ENCODE measurements around the gene LAMA3.

Gene LAMA3

DNA sequence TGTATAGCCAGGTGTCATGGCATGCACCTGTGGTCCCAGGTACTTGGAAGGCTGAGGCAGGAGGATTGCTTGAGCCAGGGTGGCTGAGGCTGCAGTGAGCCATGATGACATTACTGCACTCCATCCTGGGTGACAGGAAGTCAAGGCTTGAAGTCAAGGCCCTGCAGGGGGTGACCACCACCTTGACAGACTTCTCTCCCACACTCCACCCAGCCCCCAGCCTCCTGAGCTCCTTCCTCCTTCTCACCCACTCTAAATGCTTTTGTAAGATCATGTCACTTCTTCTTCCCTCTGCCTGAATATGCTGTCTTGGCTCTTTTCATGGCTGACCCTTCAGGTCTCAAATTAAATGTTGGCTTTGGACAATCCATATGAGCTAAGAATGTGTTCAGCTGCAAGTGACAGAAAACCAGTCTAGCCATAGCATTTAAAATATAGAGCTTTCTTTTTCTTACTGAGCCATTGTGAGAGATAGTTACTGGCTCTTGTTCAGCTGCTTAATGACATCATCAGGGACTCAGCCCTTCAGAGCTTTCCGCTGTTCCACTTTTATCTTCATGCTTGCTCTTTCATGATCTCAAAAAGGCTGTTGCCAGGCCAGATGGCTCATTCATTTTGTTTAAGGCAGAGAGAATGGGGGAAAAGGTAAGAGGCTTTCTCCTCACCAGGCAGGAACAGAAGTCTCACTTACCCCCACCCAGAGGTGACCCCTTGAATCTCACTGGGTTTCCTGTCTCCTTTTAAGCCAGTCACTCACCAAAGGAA, 288.6 kb downstream of the LAMA3 start:
- no peak for FAIRE-seq

DNA sequence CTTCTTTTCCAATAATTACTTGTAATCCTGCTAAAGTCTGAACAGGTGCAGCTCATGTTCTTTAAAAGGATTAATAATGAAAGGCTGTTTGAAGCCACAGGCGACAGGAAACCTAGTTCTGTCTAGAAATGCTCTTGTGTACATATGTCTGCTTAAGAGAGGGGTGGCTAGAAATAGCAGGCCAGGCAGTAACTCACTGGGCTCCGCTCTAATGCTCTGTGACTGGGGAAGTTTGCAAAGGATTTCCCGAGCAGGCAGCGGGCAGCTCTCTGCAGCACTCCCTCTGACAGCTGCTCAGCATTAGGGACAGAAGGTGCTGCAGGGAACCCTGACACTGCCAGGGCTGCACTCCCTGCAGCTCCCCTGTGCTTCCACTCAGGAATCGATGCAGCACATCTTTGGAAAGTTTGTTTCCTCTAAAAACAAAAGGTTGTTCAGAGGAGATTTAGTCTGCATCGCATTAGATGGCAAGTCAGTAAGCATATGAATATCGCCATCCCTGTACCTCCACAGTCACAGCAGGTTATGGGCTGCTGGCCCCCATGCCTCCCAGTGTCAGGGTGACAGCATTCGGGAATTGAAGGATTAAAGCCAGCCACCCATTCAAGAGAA, 292.2 kb downstream of the LAMA3 start:
- no peak for FAIRE-seq

DNA sequence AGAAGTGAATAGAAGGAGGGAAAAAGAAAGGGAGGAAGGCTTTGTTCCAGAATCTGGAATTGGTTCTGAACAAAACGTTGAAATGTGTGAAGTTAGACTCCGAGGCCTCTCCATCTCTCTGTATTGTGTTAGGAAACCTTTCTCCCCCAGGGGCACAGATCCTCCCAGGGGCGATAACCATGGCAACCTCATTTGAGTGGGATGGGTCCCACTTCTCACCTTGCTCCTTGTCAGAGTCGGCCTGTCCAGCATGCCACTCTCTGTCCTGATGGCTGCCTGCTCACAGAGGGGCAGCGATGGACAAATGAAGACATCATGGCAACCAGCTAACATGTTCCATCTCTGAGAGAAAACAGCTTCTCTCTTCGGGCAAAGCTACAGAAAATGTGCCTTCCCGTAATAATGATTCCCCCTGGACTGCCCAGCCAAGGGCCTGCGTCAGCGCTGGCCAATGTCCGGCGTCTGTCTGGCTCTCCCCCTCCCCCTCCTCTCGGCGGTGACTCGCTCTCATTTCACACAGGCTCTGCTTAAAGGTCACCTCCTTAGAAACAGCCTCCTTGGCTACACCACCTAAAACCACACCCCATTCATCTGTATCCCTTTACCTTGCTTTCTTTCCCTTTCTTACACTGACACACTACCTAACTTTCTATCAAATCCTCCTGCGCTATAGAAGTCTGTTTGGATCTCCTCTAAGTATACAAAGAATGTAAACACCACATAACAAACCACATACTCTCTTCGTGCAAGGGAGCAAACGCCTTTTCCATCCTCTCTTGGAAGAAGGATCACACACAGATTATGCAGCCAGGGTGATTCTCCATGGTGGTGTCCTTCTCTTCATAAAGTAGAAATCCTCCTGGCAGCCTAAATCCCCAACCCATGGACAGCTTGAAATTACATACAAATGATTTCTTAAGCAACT, 293.2 kb downstream of the LAMA3 start:
- no peak for FAIRE-seq

DNA sequence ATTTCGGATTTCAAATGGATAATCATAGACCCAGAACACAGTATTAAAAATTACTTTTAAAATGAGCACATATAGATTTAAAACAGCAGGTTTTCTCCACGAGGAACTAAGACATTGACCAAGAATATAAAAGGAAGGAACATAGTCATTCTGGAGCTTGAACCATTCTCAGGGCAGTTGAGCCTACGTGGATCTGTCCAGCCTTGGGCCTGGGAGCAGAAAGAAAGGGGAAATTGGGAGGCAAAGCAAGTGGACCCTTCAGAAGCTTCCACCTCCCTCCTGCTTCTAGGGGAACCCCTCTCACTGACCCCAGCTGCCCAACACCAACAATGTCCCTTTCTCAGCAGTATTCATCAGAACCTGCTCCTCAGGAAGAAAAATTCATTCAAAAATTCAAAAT, 293.9 kb downstream of the LAMA3 start:
- no peak for FAIRE-seq

DNA sequence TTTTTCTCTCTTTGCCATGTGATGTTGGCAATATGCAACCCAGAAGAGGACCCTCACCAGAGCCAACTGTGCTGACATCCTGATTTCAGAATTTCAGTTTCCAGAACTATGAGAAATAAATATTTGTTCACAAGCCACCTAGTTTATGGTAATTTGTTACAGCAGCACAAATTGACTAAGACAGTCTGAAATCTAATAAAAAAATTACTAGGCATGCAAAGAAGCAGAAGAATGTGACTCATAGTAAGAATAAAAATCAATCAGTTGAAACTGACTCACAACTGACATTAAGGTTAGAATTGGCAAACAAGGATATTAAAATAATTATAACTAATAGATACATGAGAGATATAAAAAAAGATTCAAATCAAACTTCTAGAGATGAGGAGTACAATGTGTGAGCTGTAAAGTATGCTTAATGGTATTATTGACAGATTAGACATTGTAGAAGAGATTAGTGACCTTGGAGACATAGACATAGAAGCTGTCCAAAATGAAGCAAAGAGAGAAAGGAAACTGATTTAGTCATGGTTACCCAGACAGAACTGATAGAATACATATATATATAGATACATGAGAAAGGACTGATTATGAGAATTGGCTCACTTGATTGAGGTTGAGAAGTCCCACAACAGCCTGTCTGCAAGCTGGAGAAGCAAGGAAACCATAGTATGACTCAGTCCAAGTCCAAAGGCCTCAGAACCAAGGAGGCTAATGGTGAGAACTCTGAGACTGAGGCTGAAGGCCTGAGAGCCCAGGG, 297.5 kb downstream of the LAMA3 start:
- no peak for FAIRE-seq

DNA sequence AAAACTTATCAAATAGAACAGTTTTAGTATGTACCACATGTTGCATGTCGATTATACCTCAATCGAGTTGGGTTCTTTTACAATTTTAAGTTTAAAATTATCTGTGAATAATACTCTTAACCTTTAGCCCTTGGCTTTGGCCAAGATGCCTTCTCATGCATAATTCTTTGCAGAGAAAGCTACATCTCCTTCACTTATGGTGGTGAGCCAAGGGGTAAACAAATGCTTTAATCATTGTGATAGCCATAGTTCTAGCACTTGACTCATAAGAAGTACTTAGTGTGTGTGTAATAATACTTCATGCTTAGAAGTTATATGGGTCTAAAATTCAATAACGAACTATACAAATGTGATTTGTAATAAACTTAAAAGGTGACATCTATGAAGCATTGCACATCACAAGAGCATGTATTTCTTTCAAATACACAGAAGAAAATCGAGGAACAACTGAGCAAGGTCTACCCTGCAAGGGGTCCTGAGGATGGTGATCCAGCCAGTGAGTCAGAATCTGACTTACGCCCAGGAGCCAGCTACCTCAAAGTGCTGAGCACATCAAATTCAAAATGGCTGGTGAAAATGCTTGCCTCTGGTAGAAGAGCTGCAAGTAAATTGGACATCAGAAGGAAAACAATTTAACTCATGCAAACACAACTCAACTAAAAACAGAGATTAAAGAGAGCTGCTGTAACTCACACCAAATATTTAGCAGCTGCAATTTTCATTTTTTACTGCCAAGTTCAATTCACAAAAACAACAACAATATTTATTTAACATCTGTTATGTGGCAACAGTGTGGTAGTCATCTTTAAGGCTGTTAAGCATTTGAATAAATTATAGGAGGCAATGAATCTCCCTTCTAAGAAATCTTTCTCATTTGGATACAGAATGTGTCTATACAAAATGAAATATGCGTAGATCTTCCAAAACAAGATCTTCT, 301.5 kb downstream of the LAMA3 start:
- FAIRE-seq = no peak

DNA sequence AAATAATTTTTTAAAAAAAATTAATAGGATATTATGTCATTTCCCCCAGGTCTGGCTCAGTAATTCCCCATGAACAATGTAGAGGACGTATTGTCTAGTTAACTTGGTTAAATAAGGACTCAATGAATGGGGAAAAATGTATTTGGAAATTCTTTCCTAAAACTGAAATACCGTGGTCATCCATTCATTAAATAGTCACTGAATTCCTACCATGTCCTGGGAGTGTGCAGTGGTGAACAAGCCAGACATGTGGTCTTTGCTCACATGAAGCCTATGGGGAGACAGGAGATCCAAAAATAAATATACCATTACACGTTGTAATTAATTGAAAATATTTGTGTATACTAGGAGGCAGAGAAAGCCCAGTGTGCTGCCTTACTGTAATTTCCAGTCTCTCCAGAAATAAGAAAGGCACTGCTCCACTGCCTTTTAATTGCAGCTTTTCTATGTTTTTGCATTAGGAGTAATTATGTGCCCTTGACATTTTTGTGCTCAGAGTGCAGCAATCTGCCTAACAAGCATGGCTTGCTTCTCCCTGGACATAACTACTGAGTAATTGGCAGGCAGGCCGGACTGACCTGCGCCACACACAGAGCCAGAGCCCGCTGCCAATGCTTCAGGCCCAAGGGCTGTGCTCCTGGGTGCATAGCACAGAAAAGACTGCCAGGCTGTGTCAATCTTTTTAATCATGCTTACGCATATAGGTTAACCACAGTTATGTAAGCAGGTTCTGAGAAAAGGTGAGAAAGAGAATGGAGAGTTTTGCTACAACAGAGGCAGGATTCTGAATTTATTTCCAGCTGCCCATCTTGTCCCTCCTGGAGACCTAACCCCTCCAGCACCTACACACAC, 303.1 kb downstream of the LAMA3 start:
- FAIRE-seq = no peak

DNA sequence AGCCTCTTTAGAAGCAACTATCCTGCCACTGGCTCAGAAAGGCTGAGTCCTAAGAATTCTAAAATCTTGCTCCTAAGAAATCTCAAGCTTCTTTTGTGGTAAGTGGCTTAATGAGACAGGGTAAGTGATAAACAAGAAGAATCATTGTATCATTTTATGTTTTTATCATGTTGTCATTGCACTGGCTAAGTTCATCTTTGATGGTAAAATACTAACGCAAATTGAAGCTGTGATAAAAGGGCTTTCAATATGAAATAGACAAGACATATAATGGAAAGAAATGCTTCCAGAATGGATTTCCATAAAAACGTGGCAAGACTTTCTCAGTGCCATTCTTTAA, 303.7 kb downstream of the LAMA3 start:
- no peak for FAIRE-seq

DNA sequence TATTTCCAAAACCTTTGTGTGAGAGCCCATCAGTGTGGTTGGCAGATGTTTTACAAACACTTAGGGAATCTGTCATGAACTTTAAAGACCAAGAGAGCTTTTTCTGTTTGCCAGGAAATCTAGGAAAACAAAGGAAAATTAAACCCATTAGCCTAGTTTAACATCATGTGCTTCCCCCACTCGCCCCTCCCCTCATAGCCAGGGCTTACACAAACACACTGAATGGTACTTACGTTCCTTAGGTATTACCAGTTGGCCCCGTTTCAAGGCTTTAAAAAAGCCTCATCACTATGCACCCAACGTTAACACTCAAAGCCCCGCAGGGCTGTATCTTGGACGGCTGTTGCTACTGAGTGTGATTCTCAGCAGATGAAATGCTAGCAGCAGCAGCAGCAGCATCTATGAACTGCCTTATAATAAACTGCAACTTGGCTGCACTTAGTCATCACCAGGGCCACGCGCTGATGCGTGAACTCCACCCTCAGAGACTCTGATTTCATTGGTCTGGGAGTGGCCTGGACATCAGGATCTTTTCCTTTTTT, 305.2 kb downstream of the LAMA3 start:
- FAIRE-seq = no peak

DNA sequence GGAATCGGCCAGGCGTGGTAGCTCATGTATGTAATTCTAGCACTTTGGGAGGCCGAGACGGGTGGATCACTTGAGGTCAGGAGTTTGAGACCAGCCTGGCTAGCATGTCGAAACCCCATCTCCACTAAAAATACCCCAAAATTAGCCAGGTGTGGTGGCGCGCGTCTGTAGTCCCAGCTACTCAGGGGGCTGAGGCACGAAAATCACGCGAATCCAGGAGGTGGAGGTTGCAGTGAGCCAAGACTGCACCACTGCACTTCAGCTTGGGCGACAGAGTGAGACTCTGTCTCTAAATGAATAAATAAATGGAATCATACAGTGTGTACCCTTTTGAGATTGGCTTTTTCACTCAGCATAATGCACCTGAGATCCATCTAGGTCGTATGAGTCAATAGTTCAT, 305.9 kb downstream of the LAMA3 start:
- FAIRE-seq = no peak

DNA sequence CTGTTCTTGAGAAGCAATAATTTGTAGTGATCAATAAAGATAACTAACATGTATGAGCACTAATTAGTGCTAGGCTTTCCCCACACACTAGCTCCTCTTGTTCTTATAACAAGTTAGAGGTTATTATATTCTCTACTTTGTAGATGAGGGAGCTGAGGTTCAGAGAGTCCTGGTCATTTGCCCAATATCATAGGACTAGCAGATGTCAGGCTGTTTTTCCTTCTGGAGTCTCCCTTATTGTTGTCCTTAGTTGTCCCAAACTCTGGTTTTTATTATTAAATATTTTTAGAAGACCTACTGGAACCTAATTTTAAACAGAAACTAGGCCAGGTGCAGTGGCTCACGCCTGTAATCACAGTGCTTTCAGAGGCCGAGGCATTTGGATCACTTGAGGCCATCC, 308.8 kb downstream of the LAMA3 start:
- FAIRE-seq = no peak

DNA sequence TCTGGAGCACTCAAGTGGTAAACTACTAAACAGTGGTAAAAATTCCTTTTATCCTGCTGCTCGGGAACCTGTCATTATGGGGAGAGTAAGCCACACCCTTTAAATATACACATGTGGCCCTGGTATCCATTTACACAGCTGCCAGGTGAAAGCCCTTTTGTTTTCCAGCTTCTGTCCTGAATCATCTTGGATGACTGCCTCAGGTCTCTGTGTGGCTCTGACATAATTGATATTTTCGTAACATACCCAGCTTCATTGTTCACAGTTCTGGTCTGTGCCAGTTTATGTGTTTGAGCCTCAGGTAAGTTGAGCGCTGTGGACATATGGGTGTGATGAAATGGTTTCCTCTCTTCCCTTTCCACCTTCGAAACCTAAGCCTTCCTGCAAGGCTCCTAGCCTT, 309.6 kb downstream of the LAMA3 start:
- no peak for FAIRE-seq

DNA sequence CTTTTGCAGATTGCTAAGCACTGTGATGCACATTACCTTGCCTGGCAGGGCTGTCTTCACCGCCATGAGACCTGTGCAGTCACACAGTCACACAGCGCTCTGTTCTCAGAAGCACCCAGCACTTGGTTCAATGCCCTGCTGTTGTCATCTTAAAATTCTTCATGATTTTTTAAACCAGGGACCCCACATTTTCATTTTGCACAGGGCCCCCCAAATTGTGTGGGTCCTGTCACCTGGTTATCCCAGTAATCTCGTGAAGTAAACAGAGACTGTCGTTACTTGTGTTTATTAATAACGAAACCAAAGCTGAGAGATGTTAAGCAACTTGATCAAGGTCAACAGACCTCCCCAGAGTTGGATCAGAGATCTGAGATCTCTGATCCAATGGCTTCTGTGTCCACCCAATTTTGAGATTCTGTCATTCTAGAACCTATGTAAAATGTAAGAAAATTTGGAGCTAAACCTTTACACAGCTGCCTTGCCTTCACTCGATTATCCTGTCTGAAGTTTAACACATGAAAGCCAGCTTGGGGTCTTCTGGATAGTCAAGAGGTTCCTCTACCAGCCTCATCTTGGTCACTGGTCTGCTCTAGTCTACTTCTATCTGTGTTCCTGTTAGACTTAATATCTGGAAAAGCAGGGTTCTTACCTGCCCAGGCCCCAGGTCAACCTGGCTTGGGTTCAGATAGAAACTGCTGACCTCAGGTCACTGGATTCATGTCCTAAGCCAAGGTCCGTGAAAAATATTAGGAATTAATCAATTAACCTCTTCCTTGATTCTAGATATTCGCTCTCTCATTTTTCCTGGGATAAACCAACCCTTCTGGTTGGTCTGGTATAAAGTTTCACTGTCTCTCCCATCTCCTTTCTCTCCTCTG, 311.6 kb downstream of the LAMA3 start:
- no peak for FAIRE-seq

DNA sequence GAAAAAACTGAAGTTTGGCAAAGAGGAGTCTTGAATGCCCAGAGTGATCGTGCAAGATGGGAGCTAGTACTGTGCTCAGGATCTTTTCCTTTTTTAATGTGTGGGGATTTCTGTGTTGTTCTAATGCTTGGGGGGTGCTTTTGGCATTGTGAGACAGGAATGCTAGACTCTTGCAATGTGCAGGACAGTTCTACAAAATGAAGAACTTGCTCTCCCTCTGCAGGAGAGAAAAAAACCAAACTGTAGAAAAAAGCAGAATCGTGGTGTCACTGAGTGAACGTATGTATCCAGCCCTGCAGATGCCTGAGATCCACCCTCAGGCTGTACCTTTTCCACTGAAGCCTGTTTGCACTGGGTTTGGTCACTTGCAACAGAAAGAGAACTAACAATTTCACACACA, 313.2 kb downstream of the LAMA3 start:
- no peak for FAIRE-seq

DNA sequence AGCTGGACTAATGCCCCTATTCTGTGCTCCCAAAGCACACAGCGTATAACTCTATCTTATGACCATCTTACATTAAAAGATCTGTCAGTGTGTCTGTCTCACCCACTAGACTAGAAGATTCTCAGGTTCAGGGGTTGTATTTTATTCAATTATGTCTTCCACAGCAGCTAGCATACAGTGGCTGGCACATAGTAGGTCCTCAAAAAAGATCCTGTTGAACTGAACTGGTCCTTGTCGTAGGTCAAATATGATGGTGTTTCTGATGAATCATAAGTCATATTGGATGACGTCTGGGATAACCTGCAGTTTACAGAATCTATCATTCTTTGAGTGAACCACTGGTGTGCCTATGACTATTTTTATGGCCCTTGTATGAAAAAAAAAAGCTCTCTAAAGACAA, 314.0 kb downstream of the LAMA3 start:
- no peak for FAIRE-seq

DNA sequence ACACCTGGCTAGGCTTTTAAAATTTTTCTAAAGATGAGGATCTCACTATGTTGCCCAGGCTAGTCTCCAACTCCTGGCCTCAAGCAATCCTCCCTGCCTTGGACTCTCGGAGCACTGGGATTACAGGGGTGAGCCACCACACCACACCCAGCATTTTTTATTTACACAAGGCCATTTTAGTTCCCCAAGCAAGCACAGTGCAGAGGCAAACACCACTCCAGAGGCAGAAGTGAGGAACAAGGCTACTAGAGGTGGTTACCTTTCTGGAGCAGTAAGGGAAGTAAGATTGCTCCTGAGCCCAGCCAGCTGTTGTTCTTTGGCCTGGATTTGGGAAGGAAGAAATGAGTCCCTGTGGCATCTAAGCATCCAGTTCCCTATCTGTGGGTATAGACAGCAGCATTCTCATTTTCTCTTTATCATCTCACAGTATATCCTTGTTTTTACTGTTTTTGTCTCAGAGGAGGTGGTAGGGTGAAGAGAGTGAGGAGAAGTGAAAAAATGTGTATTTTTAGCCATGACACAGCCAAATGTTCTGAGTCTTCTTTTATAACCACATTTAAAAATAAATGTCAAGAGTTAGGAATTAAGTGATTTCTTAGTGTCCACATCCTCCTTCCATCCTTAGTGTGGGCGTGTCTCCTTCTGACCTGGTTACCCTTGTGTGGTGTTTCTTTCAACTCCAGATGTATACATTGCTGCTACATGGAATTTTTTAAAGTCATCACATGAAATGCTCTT, 314.8 kb downstream of the LAMA3 start:
- FAIRE-seq = no peak
